Osteoblast (primary cell): ENCODE measurements around the gene MYOCOS. TPM values are rescaled to one million over a fixed set of nuclear protein-coding genes. Genes with fewer than 3 reads are reported as not detected.
A peak's percentile ranks its signal among the peaks of the same experiment; 100 is the strongest.
"Not testable (repeated sequence)": the region's sequence is repeated elsewhere in the genome, so short reads cannot be mapped to it uniquely, and the experiment has no call there.

Source experiments
- DNase-seq: peaks from one replicate; pipeline ENCODE4 v3.0.0; 2011; ENCODE audit warnings: low spot score, mixed read lengths; ENCODE audit not compliant: insufficient read length; ENCODE audit errors: missing footprints
- H2AFZ ChIP-seq: 2 replicates; pipeline ENCODE4 v1.6.0; 2011; ENCODE audit warnings: mild to moderate bottlenecking, low read length
- H3K27ac ChIP-seq: 2 replicates; pipeline ENCODE4 v1.5.1; 2011; ENCODE audit warnings: mild to moderate bottlenecking, low read depth, low read length, moderate library complexity
- H3K27me3 ChIP-seq: 2 replicates; pipeline ENCODE4 v1.6.0; 2012; ENCODE audit warnings: mild to moderate bottlenecking, control low read depth, inconsistent platforms, low read length, moderate library complexity; ENCODE audit not compliant: insufficient read depth
- H3K36me3 ChIP-seq: 2 replicates; pipeline ENCODE4 v1.5.1; 2011; ENCODE audit warnings: mild to moderate bottlenecking, low read length, control low read depth, moderate library complexity; ENCODE audit not compliant: insufficient read depth
- H3K4me1 ChIP-seq: 2 replicates; pipeline ENCODE4 v1.5.1; 2011; ENCODE audit warnings: mild to moderate bottlenecking, low read length, control low read depth, moderate library complexity; ENCODE audit not compliant: insufficient read depth
- H3K4me2 ChIP-seq: 2 replicates; pipeline ENCODE4 v1.6.0; 2011; ENCODE audit warnings: mild to moderate bottlenecking, low read length; ENCODE audit not compliant: insufficient read depth
- H3K4me3 ChIP-seq: fragments of 200-600 bp; sonication (generic); 3 replicates; pipeline ENCODE4 v1.5.1; 2012; ENCODE audit warnings: mild to moderate bottlenecking, low read length, inconsistent platforms; ENCODE audit not compliant: insufficient read depth
- H3K79me2 ChIP-seq: 2 replicates; pipeline ENCODE4 v1.6.0; 2012; ENCODE audit warnings: mild to moderate bottlenecking, low read length, control low read depth, inconsistent platforms; ENCODE audit not compliant: insufficient read depth
- H3K9me3 ChIP-seq: 2 replicates; pipeline ENCODE4 v1.5.1; 2011; ENCODE audit warnings: low read depth, low read length, control low read depth
- H4K20me1 ChIP-seq: 2 replicates; pipeline ENCODE4 v1.6.0; 2012; ENCODE audit warnings: mild to moderate bottlenecking, low read length, control low read depth; ENCODE audit not compliant: insufficient read depth
- CTCF ChIP-seq: IDR thresholded peaks from 2 replicates; pipeline ENCODE4 v1.5.1; 2011; ENCODE audit warnings: mild to moderate bottlenecking, low read depth, low read length, moderate library complexity; ENCODE audit errors: extremely low read depth
- total RNA-seq: library from RNA; depleted of rRNA; stranded (reverse); fragments of >200 nt; gene quantifications from 2 replicates; pipeline ENCODE4 v1.2.3, GENCODE V29; 2012

The MYOCOS gene
- total RNA-seq, 1 donor: under 0.01 TPM

GRCh38 chr1:171653796-171654195, 31.8 kb downstream of the MYOCOS start:
- peak overlapping the region; percentile 92 for H2AFZ ChIP-seq
- H3K9me3 ChIP-seq: no peaks in the 10 kb centered on the region
- H3K36me3 ChIP-seq: no peaks in the 10 kb centered on the region
- TF ChIP-seq CTCF: no peak
- H4K20me1 ChIP-seq: no peaks in the 10 kb centered on the region
- peaks cover 14% of the 10 kb centered on the region for H3K4me1 ChIP-seq
- H3K27me3 ChIP-seq: no peaks in the 10 kb centered on the region
- H3K4me3 ChIP-seq: peak overlapping the region; percentile 42
- H3K4me2 ChIP-seq: peak overlapping the region; percentile 67
- H3K27ac ChIP-seq: peak overlapping the region; percentile 35
- no peaks in the 10 kb centered on the region for H3K79me2 ChIP-seq
- DNase-seq: no peak

DNA sequence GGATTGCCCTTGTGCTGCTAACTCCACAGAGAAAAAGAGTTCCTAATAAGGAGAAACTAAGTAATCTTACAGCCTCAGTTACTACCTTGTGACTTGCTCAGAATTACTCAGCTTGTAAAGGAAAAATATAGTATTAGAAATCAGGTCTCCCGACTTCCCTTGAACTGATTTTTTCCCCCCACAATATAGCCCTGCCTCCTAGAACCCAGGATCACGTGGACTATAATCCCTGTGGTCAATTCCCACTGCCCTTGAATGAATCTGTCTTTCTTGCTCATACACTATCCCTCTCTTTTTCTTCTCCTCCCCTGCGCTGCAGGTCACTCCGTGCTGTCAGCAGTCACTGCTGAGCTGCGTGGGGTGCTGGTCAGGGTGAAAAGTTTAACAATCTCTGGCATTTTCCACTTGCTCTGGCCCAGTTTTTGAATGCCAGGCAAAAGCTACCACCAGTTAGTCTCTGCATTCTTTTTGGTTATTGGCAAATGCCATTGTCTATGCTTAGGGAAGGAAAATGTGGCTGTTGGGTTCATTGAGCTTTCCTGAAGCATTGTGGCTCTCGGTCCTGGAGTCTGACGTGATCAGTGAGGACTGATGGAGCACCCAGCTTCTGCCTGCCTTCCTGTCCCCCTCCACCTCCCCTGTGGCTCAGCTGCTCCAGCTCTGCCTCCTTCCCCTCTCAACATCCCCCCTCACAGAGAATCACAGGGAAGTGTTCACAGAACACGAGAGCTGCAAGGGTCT, 32.3 kb downstream of the MYOCOS start:
- no peak for TF ChIP-seq CTCF
- peak; percentile 61 for DNase-seq

GRCh38 chr1:171654942-171655745, 33.1 kb downstream of the MYOCOS start:
- peak overlapping the region; percentile 92 for H2AFZ ChIP-seq
- H3K9me3 ChIP-seq: no peaks in the 10 kb centered on the region
- peaks cover 14% of the 10 kb centered on the region for H3K4me1 ChIP-seq
- DNase-seq: peak; percentile 64
- peak; percentile 85 for TF ChIP-seq CTCF
- peak overlapping the region; percentile 26 for H3K27ac ChIP-seq
- no peaks in the 10 kb centered on the region for H3K36me3 ChIP-seq
- H3K4me2 ChIP-seq: peak overlapping the region; percentile 67
- H3K27me3 ChIP-seq: no peaks in the 10 kb centered on the region
- H3K79me2 ChIP-seq: no peaks in the 10 kb centered on the region
- no peaks in the 10 kb centered on the region for H4K20me1 ChIP-seq
- H3K4me3 ChIP-seq: peak overlapping the region; percentile 42

More for the DNA sequence above, 32.3 kb downstream of the MYOCOS start:
- H3K4me2 ChIP-seq: peak overlapping the region; percentile 67
- H4K20me1 ChIP-seq: no peaks in the 10 kb centered on the region
- no peaks in the 10 kb centered on the region for H3K36me3 ChIP-seq
- no peaks in the 10 kb centered on the region for H3K79me2 ChIP-seq
- H3K9me3 ChIP-seq: no peaks in the 10 kb centered on the region
- H3K27me3 ChIP-seq: no peaks in the 10 kb centered on the region
- H3K4me1 ChIP-seq: peaks cover 14% of the 10 kb centered on the region
- peak overlapping the region; percentile 42 for H3K4me3 ChIP-seq
- peak overlapping the region; percentile 35 for H3K27ac ChIP-seq
- peak overlapping the region; percentile 92 for H2AFZ ChIP-seq

- no peaks in the 10 kb centered on the region for H3K27me3 ChIP-seq
- no peaks in the 10 kb centered on the region for H3K9me3 ChIP-seq
- DNase-seq: no peak
- H3K79me2 ChIP-seq: no peaks in the 10 kb centered on the region
- no peak for TF ChIP-seq CTCF
- H3K4me2 ChIP-seq: peak overlapping the region; percentile 67
- H3K4me3 ChIP-seq: no peak overlapping the region
- no peaks in the 10 kb centered on the region for H3K36me3 ChIP-seq
- peak overlapping the region; percentile 92 for H2AFZ ChIP-seq
- H3K27ac ChIP-seq: no peak overlapping the region
- H3K4me1 ChIP-seq: peaks cover 14% of the 10 kb centered on the region
- no peaks in the 10 kb centered on the region for H4K20me1 ChIP-seq
These were observed 33.7 kb downstream of the MYOCOS start for GRCh38 chr1:171655746-171656116.

DNA sequence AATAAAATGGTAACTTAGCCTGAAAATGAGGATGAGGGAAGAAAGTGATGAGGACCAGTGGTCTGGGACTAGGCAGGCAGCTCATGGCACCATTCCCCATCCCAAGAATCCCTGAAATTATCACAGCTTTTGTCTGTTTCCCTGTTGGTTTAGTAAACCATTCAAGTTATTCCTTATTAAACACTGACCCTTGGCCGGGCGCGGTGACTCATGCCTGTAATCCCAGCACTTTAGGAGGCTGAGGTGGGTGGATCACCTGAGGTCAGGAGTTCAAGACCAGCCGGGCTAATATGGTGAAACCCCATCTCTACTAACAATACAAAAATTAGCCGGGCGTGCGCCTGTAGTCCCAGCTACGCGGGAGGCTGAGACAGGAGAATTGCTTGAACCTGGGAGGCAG, 34.2 kb downstream of the MYOCOS start:
- not testable (repeated sequence) for H4K20me1 ChIP-seq, DNase-seq, H3K4me3 ChIP-seq, H3K79me2 ChIP-seq, H3K27ac ChIP-seq, H3K4me2 ChIP-seq, H3K27me3 ChIP-seq, H3K9me3 ChIP-seq, H3K36me3 ChIP-seq
- Histone ChIP-seq H3K4me1 (peaks cover 14% of the 10 kb centered on the region), H2AFZ (peak overlapping the region; percentile 92)
